GM12878 (cell line): ENCODE results near the gene PRKCB. TPM values are rescaled to one million over a fixed set of nuclear protein-coding genes. Genes with fewer than 3 reads are reported as not detected.

Source experiments
- ATAC-seq: fragments of 200-7000 bp; cut with Tn5 transposase; 3 replicates; pipeline ENCODE4 v1.9.1; 2020; ENCODE audit warnings: mild to moderate bottlenecking, moderate library complexity
- BruUV-seq: library from RNA; stranded (reverse); fragments of 400-500 nt; replicated peaks from 2 replicates; lab custom pipeline; 2021; lab: Mats Ljungman, UMichigan
- CTCF ChIA-PET: fragments of 300-600 bp; sonication (Branson Sonifier 250); formaldehyde crosslinking; extraction: SDS; loops from one replicate; lab custom pipeline; 2021; ENCODE audit warnings: inconsistent platforms; lab: Yijun Ruan, JAX
- POLR2A ChIA-PET: fragments of 350-600 bp; formaldehyde crosslinking; extraction: SDS; loops from one replicate; lab custom pipeline; 2021; ENCODE audit warnings: inconsistent platforms; lab: Charles Lee
- RAD21 ChIA-PET: fragments of 300-600 bp; sonication (Branson Sonifier 250); formaldehyde crosslinking; loops from one replicate; lab custom pipeline; 2023; ENCODE audit warnings: antibody characterized with exemption; ENCODE audit not compliant: unreplicated experiment; lab: Charles Lee
- SMC1A ChIA-PET: fragments of 300-600 bp; sonication (Branson Sonifier 250); formaldehyde crosslinking; loops from one replicate; lab custom pipeline; 2023; ENCODE audit not compliant: unreplicated experiment, uncharacterized antibody; lab: Charles Lee
- DNase-seq: peaks from one replicate; pipeline ENCODE4 v3.0.0-alpha.2; 2011; ENCODE audit warnings: low read depth, low spot score
- FAIRE-seq: peaks from 3 replicates; lab custom pipeline; 2011; peaks lifted over from hg19 to GRCh38; lab: Jason Lieb, UNC
- H2AFZ ChIP-seq: 2 replicates; pipeline ENCODE4 v1.6.0; 2011; ENCODE audit warnings: low read depth, low read length, control low read depth; ENCODE audit not compliant: control insufficient read depth
- H3K27ac ChIP-seq: 2 replicates; pipeline ENCODE4 v1.5.1; 2011; ENCODE audit warnings: control low read depth; ENCODE audit not compliant: control insufficient read depth, insufficient read depth
- H3K27me3 ChIP-seq, 2 experiments: replicated peaks in 1 of 2; 2 replicates each; pipeline versions ENCODE4 v1.6.0 to v1.6.1; 2011; ENCODE audit warnings: low read length in 1 of 2; ENCODE audit not compliant: control insufficient read depth in 2 of 2, insufficient read depth in 2 of 2
- H3K36me3 ChIP-seq, 2 experiments: 2 replicates each; pipeline ENCODE4 v1.5.1; 2011; ENCODE audit warnings: low read length in 1 of 2; ENCODE audit not compliant: control insufficient read depth in 2 of 2, insufficient read depth in 2 of 2
- H3K4me1 ChIP-seq: 2 replicates; pipeline ENCODE4 v1.6.1; 2011; ENCODE audit warnings: mild to moderate bottlenecking, low read length, moderate library complexity, mixed read lengths; ENCODE audit not compliant: control insufficient read depth, insufficient read depth
- H3K4me2 ChIP-seq: 2 replicates; pipeline ENCODE4 v1.6.0; 2011; ENCODE audit warnings: control low read depth; ENCODE audit not compliant: control insufficient read depth, insufficient read depth
- H3K4me3 ChIP-seq: fragments of 200-600 bp; sonication (generic); 2 replicates; pipeline ENCODE4 v1.5.1; 2016
- H3K79me2 ChIP-seq: 2 replicates; pipeline ENCODE4 v1.6.0; 2011; ENCODE audit warnings: low read length; ENCODE audit not compliant: control insufficient read depth, insufficient read depth
- H3K9ac ChIP-seq: 2 replicates; pipeline ENCODE4 v1.8.0; 2011; ENCODE audit warnings: low read length, control low read depth, mixed read lengths; ENCODE audit not compliant: control insufficient read depth, insufficient read depth
- H3K9me3 ChIP-seq: replicated peaks from 3 replicates; pipeline ENCODE4 v1.5.1; 2011; ENCODE audit warnings: mild to moderate bottlenecking, low read length; ENCODE audit not compliant: control insufficient read depth, insufficient read depth
- H4K20me1 ChIP-seq: 2 replicates; pipeline ENCODE4 v1.6.0; 2011; ENCODE audit not compliant: control insufficient read depth, insufficient read depth
- ETV6 ChIP-seq, 2 experiments: fragments of 450-650 bp in 1 of 2; IDR thresholded peaks in 1 of 2; conservative IDR thresholded peaks in 1 of 2; 2 replicates each; pipeline ENCODE4 v1.6.1; 2014; ENCODE audit warnings: antibody characterized with exemption in 1 of 2, borderline replicate concordance in 1 of 2, low read depth in 1 of 2, mild to moderate bottlenecking in 1 of 2, moderate library complexity in 1 of 2
- GATAD2B ChIP-seq: fragments of 450-650 bp; conservative IDR thresholded peaks from 2 replicates; pipeline ENCODE4 v1.6.1; 2017; ENCODE audit warnings: low read depth, mild to moderate bottlenecking, moderate library complexity
- MTA2 ChIP-seq: fragments of 450-650 bp; IDR thresholded peaks from 2 replicates; pipeline ENCODE4 v1.6.1; 2016; ENCODE audit warnings: low read depth, mild to moderate bottlenecking, moderate library complexity
- NBN ChIP-seq: fragments of 450-650 bp; IDR thresholded peaks from 2 replicates; pipeline ENCODE4 v1.6.1; 2016
- NFYB ChIP-seq: IDR thresholded peaks from 2 replicates; pipeline ENCODE4 v1.6.1; 2011; ENCODE audit warnings: low read depth, mild to moderate bottlenecking, low read length, improper control_type of control experiment, moderate library complexity; ENCODE audit not compliant: insufficient read depth
- POLR2A ChIP-seq: IDR thresholded peaks from 2 replicates; pipeline ENCODE4 v1.6.1; 2011; ENCODE audit warnings: low read depth, mild to moderate bottlenecking, low read length
- RAD21 ChIP-seq: IDR thresholded peaks from 2 replicates; pipeline ENCODE4 v1.6.1; 2011; ENCODE audit warnings: mild to moderate bottlenecking, low read depth, low read length, moderate library complexity; ENCODE audit not compliant: insufficient read depth
- TCF12 ChIP-seq: IDR thresholded peaks from 2 replicates; pipeline ENCODE4 v1.6.1; 2011; ENCODE audit warnings: low read depth, mild to moderate bottlenecking, low read length
- ZNF274 ChIP-seq: IDR thresholded peaks from one replicate; pipeline ENCODE4 v1.8.0; 2011; ENCODE audit not compliant: insufficient read length, insufficient read depth
- ZSCAN29 ChIP-seq: fragments of 450-650 bp; IDR thresholded peaks from 2 replicates; pipeline ENCODE4 v1.6.1; 2017; ENCODE audit warnings: mild to moderate bottlenecking, moderate library complexity
- WGBS: methylation state at CpG from one replicate; pipeline ENCODE4 v1.1.6; 2016; ENCODE audit warnings: low lambda C conversion rate; ENCODE audit not compliant: insufficient replicate concordance, insufficient coverage; ENCODE audit errors: missing lambda C conversion rate; 5-methylcytosine and 5-hydroxymethylcytosine counted together
- in situ Hi-C: fragments of 300-500 bp; cut with MboI; formaldehyde crosslinking; loops from 9 replicates; pipeline ENCODE4 v1.14.3; 2018; ENCODE audit warnings: mixed read lengths
- intact Hi-C: fragments of 100-400 bp; cut with micrococcal nuclease; formaldehyde crosslinking; loops from one replicate; pipeline ENCODE4 v1.14.2; 2022; ENCODE audit not compliant: unreplicated experiment
- polyA plus RNA-seq, 11 experiments: library from polyadenylated mRNA; depleted of rRNA in 4 of 11; unstranded in 6 of 11; stranded (reverse) in 5 of 11; fragments of >200 nt; fragmentation: Nextera tagmentation in 4 of 11; fragmentation: Illumina TruSeq in 1 of 11; extraction: Ambion mirVana in 4 of 11; extraction: Trizol in 1 of 11; gene quantifications; 1 replicate in 1 of 11; 2 replicates in 10 of 11; pipeline versions ENCODE4 v1.2.1 to v1.2.3, GENCODE V29; 2011 to 2016; ENCODE audit warnings: inconsistent platforms in 2 of 11, missing spikeins in 2 of 11, low read depth in 1 of 11
- total RNA-seq, 4 experiments: library from RNA; depleted of rRNA in 3 of 4; stranded (reverse); fragments of >200 nt in 3 of 4; fragmentation: Illumina TruSeq in 1 of 4; extraction: Trizol in 1 of 4; gene quantifications; 2 replicates each; pipeline versions ENCODE4 v1.2.1 to v1.2.3, GENCODE V29; 2013 to 2021
- TF ChIP-seq, protein P1 (sequence below), 3 experiments: IDR thresholded peaks in 2 of 3; conservative IDR thresholded peaks in 1 of 3; 2 replicates each; pipeline ENCODE4 v1.5.1; 2011; ENCODE audit warnings: low read depth in 3 of 3, low read length in 3 of 3, mild to moderate bottlenecking in 3 of 3, control low read depth in 2 of 3, moderate library complexity in 2 of 3, inconsistent platforms in 1 of 3, mixed read lengths in 1 of 3; ENCODE audit not compliant: control insufficient read depth in 2 of 3, insufficient read depth in 1 of 3; ENCODE audit errors: extremely low read depth in 1 of 3
- TF ChIP-seq, protein P2 (sequence below): fragments of 450-650 bp; conservative IDR thresholded peaks from 2 replicates; pipeline ENCODE4 v1.6.1; 2017; ENCODE audit warnings: mild to moderate bottlenecking, moderate library complexity
- TF ChIP-seq, protein P3 (sequence below): IDR thresholded peaks from 2 replicates; pipeline ENCODE4 v1.6.1; 2012; ENCODE audit warnings: low read depth, low read length, improper control_type of control experiment
- TF ChIP-seq, protein P4 (sequence below): IDR thresholded peaks from 2 replicates; pipeline ENCODE4 v1.6.1; 2011; ENCODE audit warnings: borderline replicate concordance, low read depth, mild to moderate bottlenecking, moderate library complexity, low read length; ENCODE audit not compliant: insufficient read depth, poor library complexity, severe bottlenecking

PRKCB gene
- total and polyA plus RNA-seq, 10 of the 15 experiments (the other 5 are each of a cell fraction or from before 2014, with no cell fraction given), result 21.4 to 158 (median 97.3) TPM

DNA sequence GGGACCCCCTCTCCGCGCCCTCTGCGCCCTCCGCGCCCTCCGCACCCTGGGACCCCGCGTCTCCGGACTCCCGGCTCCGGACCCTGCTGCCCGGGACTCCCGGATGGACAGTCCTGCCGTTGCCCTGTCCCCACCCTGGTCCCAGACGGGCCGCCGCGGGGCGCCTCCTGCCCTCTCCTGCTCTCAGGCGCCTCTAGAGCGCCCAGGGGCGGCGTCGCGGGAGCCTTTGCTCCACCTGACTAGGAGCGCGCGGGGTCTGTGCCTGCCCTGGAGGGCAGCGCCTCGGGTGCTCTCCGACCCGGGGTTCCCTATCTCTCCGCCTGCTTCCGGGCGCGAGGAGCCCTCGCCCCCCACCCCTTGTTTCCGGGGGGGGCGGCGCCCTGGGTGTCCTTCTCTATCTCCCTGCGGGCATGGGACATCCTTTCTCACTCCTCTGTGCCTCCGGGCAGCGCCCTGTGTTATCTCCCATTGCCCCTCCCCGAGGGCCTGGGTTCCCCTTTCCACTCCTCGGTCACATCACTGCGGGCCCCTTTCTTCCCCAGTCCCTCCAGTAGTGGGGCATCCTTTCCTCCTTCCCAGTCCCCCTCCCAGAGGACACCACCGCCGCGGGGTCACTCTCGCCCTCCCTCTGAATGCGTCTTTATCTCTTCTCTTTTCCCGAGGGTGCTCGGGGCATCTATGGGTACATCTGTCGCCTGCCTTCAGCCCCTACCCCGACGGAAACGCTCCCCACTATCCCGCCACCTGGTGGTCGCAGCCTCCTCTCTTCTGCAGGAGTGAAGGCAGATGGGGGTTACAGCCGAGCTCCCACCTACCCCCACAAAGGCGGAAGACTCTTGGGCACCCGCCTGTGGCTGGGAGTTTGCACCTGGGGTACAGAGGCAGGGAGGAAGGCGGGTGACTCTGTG lies 875 bp downstream of the PRKCB start:
- DNase-seq (no peak), ATAC-seq (peak; percentile 46), FAIRE-seq (no peak)
- BruUV-seq, result no TSS peak
- ChIA-PET POLR2A (interaction anchor here (0.6 to 2.1 kb wide), 6 partner anchors 9 to 181 kb away, joined by 3 to 12 read pairs (median 6); no protein-coding TSS in a partner anchor), SMC1A (interaction anchor here (0.7 to 11.3 kb wide), 7 partner anchors 10 to 176 kb away, joined by 3 to 466 read pairs (median 48); no protein-coding TSS in a partner anchor), CTCF (interaction anchor here (0.6 to 7.5 kb wide), 9 partner anchors 9 to 173 kb away, joined by 3 to 134 read pairs (median 9); no protein-coding TSS in a partner anchor), RAD21 (interaction anchor here (0.7 to 7.5 kb wide), 15 partner anchors 10 to 179 kb away, joined by 3 to 177 read pairs (median 6); no protein-coding TSS in a partner anchor)
- no peaks in the 10 kb centered on the region for H3K27me3 ChIP-seq
- H3K4me3 ChIP-seq, result peak overlapping the region; percentile 97
- peaks cover 55% of the 10 kb centered on the region for H3K79me2 ChIP-seq
- peak overlapping the region; percentile 83 for H3K27ac ChIP-seq
- peak overlapping the region; percentile 90 for H3K9ac ChIP-seq
- WGBS, result under 1% methylated on average over 54 of the region's 63 CpGs
- intact Hi-C loops (loop anchor here (1.0 to 5.0 kb wide), 2 partner anchors 178 to 189 kb away; no protein-coding TSS in a partner anchor), in situ Hi-C loops (no loop called here)
- peaks cover 18% of the 10 kb centered on the region for H3K4me1 ChIP-seq
- H2AFZ ChIP-seq, result peak overlapping the region; percentile 25
- peaks cover 0 to 5% of the 10 kb centered on the region in 2 experiments; a peak in 2 of 4 replicates for H3K36me3 ChIP-seq
- H4K20me1 ChIP-seq, result no peaks in the 10 kb centered on the region
- H3K4me2 ChIP-seq, result peak overlapping the region; percentile 99
- no peaks in the 10 kb centered on the region; the same call in 2 of the 3 replicates for H3K9me3 ChIP-seq
- TF ChIP-seq MTA2 (peak; percentile 55; the same call in 1 of the 2 replicates), POLR2A (peak; percentile 32; the same call in 1 of the 2 replicates), ZSCAN29 (no peak), ETV6 (conservative IDR thresholded peaks at IDR 0.05 in 1 of 2, IDR thresholded peaks at IDR 0.05 in 1 of 2; ENCODE audit: borderline replicate concordance in 1 of 2, low read depth in 1 of 2) (peak in 1 of 2 experiments; percentile 12; a peak in 2 of 4 replicates), NFYB (no peak), GATAD2B (no peak), ZNF274 (no peak), TCF12 (0 out of 2 replicates have a peak, but pooled peaks have one; percentile 16), NBN (peak; percentile 72), RAD21 (peak; percentile 61)
- TF ChIP-seq, protein P1, sequence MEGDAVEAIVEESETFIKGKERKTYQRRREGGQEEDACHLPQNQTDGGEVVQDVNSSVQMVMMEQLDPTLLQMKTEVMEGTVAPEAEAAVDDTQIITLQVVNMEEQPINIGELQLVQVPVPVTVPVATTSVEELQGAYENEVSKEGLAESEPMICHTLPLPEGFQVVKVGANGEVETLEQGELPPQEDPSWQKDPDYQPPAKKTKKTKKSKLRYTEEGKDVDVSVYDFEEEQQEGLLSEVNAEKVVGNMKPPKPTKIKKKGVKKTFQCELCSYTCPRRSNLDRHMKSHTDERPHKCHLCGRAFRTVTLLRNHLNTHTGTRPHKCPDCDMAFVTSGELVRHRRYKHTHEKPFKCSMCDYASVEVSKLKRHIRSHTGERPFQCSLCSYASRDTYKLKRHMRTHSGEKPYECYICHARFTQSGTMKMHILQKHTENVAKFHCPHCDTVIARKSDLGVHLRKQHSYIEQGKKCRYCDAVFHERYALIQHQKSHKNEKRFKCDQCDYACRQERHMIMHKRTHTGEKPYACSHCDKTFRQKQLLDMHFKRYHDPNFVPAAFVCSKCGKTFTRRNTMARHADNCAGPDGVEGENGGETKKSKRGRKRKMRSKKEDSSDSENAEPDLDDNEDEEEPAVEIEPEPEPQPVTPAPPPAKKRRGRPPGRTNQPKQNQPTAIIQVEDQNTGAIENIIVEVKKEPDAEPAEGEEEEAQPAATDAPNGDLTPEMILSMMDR (IDR thresholded peaks at IDR 0.05 in 2 of 3, conservative IDR thresholded peaks at IDR 0.05 in 1 of 3; ENCODE audit: control insufficient read depth in 2 of 3, extremely low read depth in 1 of 3, insufficient read depth in 1 of 3, low read depth in 3 of 3, low read length in 3 of 3), result peak; percentile 51 to 63 (median 52)
- TF ChIP-seq, protein P2, sequence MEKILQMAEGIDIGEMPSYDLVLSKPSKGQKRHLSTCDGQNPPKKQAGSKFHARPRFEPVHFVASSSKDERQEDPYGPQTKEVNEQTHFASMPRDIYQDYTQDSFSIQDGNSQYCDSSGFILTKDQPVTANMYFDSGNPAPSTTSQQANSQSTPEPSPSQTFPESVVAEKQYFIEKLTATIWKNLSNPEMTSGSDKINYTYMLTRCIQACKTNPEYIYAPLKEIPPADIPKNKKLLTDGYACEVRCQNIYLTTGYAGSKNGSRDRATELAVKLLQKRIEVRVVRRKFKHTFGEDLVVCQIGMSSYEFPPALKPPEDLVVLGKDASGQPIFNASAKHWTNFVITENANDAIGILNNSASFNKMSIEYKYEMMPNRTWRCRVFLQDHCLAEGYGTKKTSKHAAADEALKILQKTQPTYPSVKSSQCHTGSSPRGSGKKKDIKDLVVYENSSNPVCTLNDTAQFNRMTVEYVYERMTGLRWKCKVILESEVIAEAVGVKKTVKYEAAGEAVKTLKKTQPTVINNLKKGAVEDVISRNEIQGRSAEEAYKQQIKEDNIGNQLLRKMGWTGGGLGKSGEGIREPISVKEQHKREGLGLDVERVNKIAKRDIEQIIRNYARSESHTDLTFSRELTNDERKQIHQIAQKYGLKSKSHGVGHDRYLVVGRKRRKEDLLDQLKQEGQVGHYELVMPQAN, result peak; percentile 25; the same call in 1 of the 2 replicates
- TF ChIP-seq, protein P3, sequence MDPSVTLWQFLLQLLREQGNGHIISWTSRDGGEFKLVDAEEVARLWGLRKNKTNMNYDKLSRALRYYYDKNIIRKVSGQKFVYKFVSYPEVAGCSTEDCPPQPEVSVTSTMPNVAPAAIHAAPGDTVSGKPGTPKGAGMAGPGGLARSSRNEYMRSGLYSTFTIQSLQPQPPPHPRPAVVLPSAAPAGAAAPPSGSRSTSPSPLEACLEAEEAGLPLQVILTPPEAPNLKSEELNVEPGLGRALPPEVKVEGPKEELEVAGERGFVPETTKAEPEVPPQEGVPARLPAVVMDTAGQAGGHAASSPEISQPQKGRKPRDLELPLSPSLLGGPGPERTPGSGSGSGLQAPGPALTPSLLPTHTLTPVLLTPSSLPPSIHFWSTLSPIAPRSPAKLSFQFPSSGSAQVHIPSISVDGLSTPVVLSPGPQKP, result 0 out of 2 replicates have a peak, but pooled peaks have one; percentile 21
- TF ChIP-seq, protein P4, sequence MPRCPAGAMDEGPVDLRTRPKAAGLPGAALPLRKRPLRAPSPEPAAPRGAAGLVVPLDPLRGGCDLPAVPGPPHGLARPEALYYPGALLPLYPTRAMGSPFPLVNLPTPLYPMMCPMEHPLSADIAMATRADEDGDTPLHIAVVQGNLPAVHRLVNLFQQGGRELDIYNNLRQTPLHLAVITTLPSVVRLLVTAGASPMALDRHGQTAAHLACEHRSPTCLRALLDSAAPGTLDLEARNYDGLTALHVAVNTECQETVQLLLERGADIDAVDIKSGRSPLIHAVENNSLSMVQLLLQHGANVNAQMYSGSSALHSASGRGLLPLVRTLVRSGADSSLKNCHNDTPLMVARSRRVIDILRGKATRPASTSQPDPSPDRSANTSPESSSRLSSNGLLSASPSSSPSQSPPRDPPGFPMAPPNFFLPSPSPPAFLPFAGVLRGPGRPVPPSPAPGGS, result no peak
